IMR-90 (cell line): Measurements from ENCODE around the gene ARGLU1. TPM values are rescaled to one million over a fixed set of nuclear protein-coding genes. Genes with fewer than 3 reads are reported as not detected.
A peak's percentile ranks its signal among the peaks of the same experiment; 100 is the strongest.

ENCODE experiments used
- ATAC-seq: fragments of 200-7000 bp; cut with Tn5 transposase; 2 replicates; pipeline ENCODE4 v1.9.1; 2020; ENCODE audit warnings: low read depth, mild to moderate bottlenecking, moderate library complexity
- BruUV-seq: library from RNA; stranded (reverse); fragments of 400-500 nt; replicated peaks from 2 replicates; lab custom pipeline; 2021; lab: Mats Ljungman, UMichigan
- CTCF ChIA-PET: fragments of 300-600 bp; formaldehyde crosslinking; extraction: SDS; loops from one replicate; lab custom pipeline; 2021; ENCODE audit warnings: antibody characterized with exemption; lab: Yijun Ruan, JAX
- POLR2A ChIA-PET: fragments of 300-600 bp; sonication (Branson Sonifier 250); formaldehyde crosslinking; loops from one replicate; lab custom pipeline; 2022; ENCODE audit warnings: antibody characterized with exemption; ENCODE audit not compliant: unreplicated experiment; lab: Charles Lee
- DNase-seq: peaks from one replicate; pipeline ENCODE4 v3.0.0; 2013
- H2AFZ ChIP-seq: replicated peaks from 2 replicates; pipeline ENCODE3; 2013; ENCODE audit warnings: low read length, mild to moderate bottlenecking; ENCODE audit not compliant: poor library complexity
- H2AK5ac ChIP-seq: 2 replicates; pipeline ENCODE4 v1.6.1; 2013; ENCODE audit warnings: low read depth, low read length, inconsistent platforms
- H2AK9ac ChIP-seq: replicated peaks from 2 replicates; pipeline ENCODE3; 2013; ENCODE audit warnings: mild to moderate bottlenecking, low read depth, low read length, moderate library complexity; ENCODE audit not compliant: poor library complexity
- H2BK120ac ChIP-seq: 2 replicates; pipeline ENCODE4 v1.6.1; 2013; ENCODE audit warnings: low read depth, low read length, inconsistent platforms
- H2BK15ac ChIP-seq: 3 replicates; pipeline ENCODE4 v1.6.1; 2013; ENCODE audit warnings: low read depth, low read length, inconsistent platforms
- H2BK20ac ChIP-seq: 2 replicates; pipeline ENCODE4 v1.6.1; 2013; ENCODE audit warnings: low read depth, mild to moderate bottlenecking, inconsistent platforms, low read length, moderate library complexity
- H2BK5ac ChIP-seq: 2 replicates; pipeline ENCODE4 v1.6.1; 2013; ENCODE audit warnings: mild to moderate bottlenecking, low read depth, low read length, inconsistent platforms; ENCODE audit not compliant: poor library complexity, severe bottlenecking
- H3K14ac ChIP-seq: replicated peaks from 2 replicates; pipeline ENCODE4 v1.6.1; 2013; ENCODE audit warnings: low read depth, low read length, inconsistent platforms
- H3K18ac ChIP-seq: 2 replicates; pipeline ENCODE4 v1.6.1; 2013; ENCODE audit warnings: low read depth, low read length, control low read depth
- H3K23ac ChIP-seq: 2 replicates; pipeline ENCODE4 v1.6.1; 2013; ENCODE audit warnings: low read depth, low read length, inconsistent platforms
- H3K27ac ChIP-seq: 2 replicates; pipeline ENCODE4 v1.5.1; 2013; ENCODE audit warnings: mild to moderate bottlenecking, control low read depth, low read length; ENCODE audit not compliant: insufficient read depth
- H3K27me3 ChIP-seq: 2 replicates; pipeline ENCODE4 v1.6.1; 2013; ENCODE audit warnings: low read length; ENCODE audit not compliant: control insufficient read depth, insufficient read depth
- H3K36me3 ChIP-seq: 2 replicates; pipeline ENCODE4 v1.6.1; 2013; ENCODE audit warnings: low read length, mixed read lengths; ENCODE audit not compliant: control insufficient read depth, insufficient read depth
- H3K4ac ChIP-seq: 2 replicates; pipeline ENCODE4 v1.6.1; 2013; ENCODE audit warnings: low read depth, low read length, inconsistent platforms
- H3K4me1 ChIP-seq: 2 replicates; pipeline ENCODE4 v1.6.1; 2013; ENCODE audit warnings: low read length, mixed read lengths; ENCODE audit not compliant: control insufficient read depth, insufficient read depth
- H3K4me2 ChIP-seq: 2 replicates; pipeline ENCODE4 v1.6.1; 2013; ENCODE audit warnings: low read depth, mild to moderate bottlenecking, control low read depth, low read length, moderate library complexity
- H3K4me3 ChIP-seq: 2 replicates; pipeline ENCODE4 v1.5.1; 2013; ENCODE audit warnings: low read depth, mild to moderate bottlenecking, control low read depth, low read length, moderate library complexity; ENCODE audit not compliant: insufficient read depth
- H3K56ac ChIP-seq: 2 replicates; pipeline ENCODE4 v1.6.1; 2013; ENCODE audit warnings: low read length, inconsistent platforms; ENCODE audit not compliant: insufficient read depth; ENCODE audit errors: extremely low read depth
- H3K79me1 ChIP-seq, 2 experiments: 2 replicates each; pipeline ENCODE4 v1.6.1; 2013; ENCODE audit warnings: low read length in 2 of 2, inconsistent platforms in 1 of 2, low read depth in 1 of 2
- H3K9ac ChIP-seq: 2 replicates; pipeline ENCODE4 v1.6.1; 2013; ENCODE audit warnings: low read depth, low read length, control low read depth
- H3K9me1 ChIP-seq: 2 replicates; pipeline ENCODE4 v1.6.1; 2013; ENCODE audit warnings: low read length, inconsistent platforms; ENCODE audit not compliant: insufficient read depth
- H3K9me3 ChIP-seq: 2 replicates; pipeline ENCODE4 v1.6.1; 2013; ENCODE audit warnings: low read length; ENCODE audit not compliant: control insufficient read depth, insufficient read depth
- H4K20me1 ChIP-seq: 2 replicates; pipeline ENCODE4 v1.6.1; 2013; ENCODE audit warnings: low read length, inconsistent platforms; ENCODE audit not compliant: insufficient read depth
- H4K5ac ChIP-seq: 2 replicates; pipeline ENCODE4 v1.6.1; 2013; ENCODE audit warnings: mild to moderate bottlenecking, low read depth, low read length, control low read depth
- H4K8ac ChIP-seq, 2 experiments: 2 replicates each; pipeline ENCODE4 v1.6.1; 2013; ENCODE audit warnings: low read depth in 2 of 2, low read length in 2 of 2, control low read depth in 1 of 2, inconsistent platforms in 1 of 2
- H4K91ac ChIP-seq: 2 replicates; pipeline ENCODE4 v1.6.1; 2013; ENCODE audit warnings: low read depth, low read length, inconsistent platforms; ENCODE audit not compliant: insufficient read depth
- BHLHE40 ChIP-seq: fragments of 150-350 bp; IDR thresholded peaks from 2 replicates; pipeline ENCODE4 v1.6.1; 2016; ENCODE audit warnings: mild to moderate bottlenecking, low read depth, low read length
- CEBPB ChIP-seq: IDR thresholded peaks from 2 replicates; pipeline ENCODE4 v1.6.1; 2012; ENCODE audit warnings: low read depth, low read length, improper control_type of control experiment
- CHD1 ChIP-seq: IDR thresholded peaks from 2 replicates; pipeline ENCODE4 v1.6.1; 2012; ENCODE audit warnings: low read depth, low read length, improper control_type of control experiment
- FOS ChIP-seq: fragments of 150-350 bp; IDR thresholded peaks from 2 replicates; pipeline ENCODE4 v1.6.1; 2016; ENCODE audit warnings: low read depth, low read length
- MAFK ChIP-seq: IDR thresholded peaks from 2 replicates; pipeline ENCODE4 v1.6.1; 2012; ENCODE audit warnings: low read depth, low read length, improper control_type of control experiment
- MAZ ChIP-seq: IDR thresholded peaks from 2 replicates; pipeline ENCODE4 v1.6.1; 2012; ENCODE audit warnings: low read depth, mild to moderate bottlenecking, low read length, improper control_type of control experiment, moderate library complexity, borderline replicate concordance
- MXI1 ChIP-seq: IDR thresholded peaks from 2 replicates; pipeline ENCODE4 v1.6.1; 2012; ENCODE audit warnings: low read depth, mild to moderate bottlenecking, low read length, moderate library complexity, borderline replicate concordance
- NFE2L2 ChIP-seq: fragments of 150-350 bp; IDR thresholded peaks from 2 replicates; pipeline ENCODE4 v1.6.1; 2016; ENCODE audit warnings: low read depth, mild to moderate bottlenecking, low read length
- POLR2A ChIP-seq: IDR thresholded peaks from 2 replicates; pipeline ENCODE4 v1.6.1; 2012; ENCODE audit warnings: mild to moderate bottlenecking, low read depth, low read length
- RAD21 ChIP-seq: IDR thresholded peaks from 2 replicates; pipeline ENCODE4 v1.6.1; 2012; ENCODE audit warnings: low read length, improper control_type of control experiment
- RCOR1 ChIP-seq: IDR thresholded peaks from 2 replicates; pipeline ENCODE4 v1.6.1; 2012; ENCODE audit warnings: mild to moderate bottlenecking, low read length, improper control_type of control experiment; ENCODE audit not compliant: insufficient replicate concordance
- RFX5 ChIP-seq: IDR thresholded peaks from 2 replicates; pipeline ENCODE4 v1.8.0; 2012; ENCODE audit warnings: low read depth, mild to moderate bottlenecking, low read length, moderate library complexity
- SMC3 ChIP-seq: fragments of 150-350 bp; IDR thresholded peaks from 2 replicates; pipeline ENCODE4 v1.6.1; 2016; ENCODE audit warnings: low read depth, mild to moderate bottlenecking, antibody characterized with exemption, low read length, moderate library complexity
- dilution Hi-C: fragments of 300-500 bp; cut with HindIII; formaldehyde crosslinking; loops from one replicate; pipeline ENCODE4 v1.14.3; 2018; ENCODE audit warnings: low sequenced_read_pairs; ENCODE audit not compliant: unreplicated experiment
- in situ Hi-C: fragments of 300-500 bp; cut with MboI; formaldehyde crosslinking; loops from 3 replicates; pipeline ENCODE4 v1.14.3; 2019; ENCODE audit warnings: low sequenced_read_pairs, inconsistent platforms, mixed read lengths
- intact Hi-C: fragments of 100-400 bp; cut with micrococcal nuclease; formaldehyde crosslinking; loops from 2 replicates; pipeline ENCODE4 v1.10.0; 2022
- polyA plus RNA-seq, 3 experiments: library from polyadenylated mRNA; depleted of rRNA; stranded (reverse); fragments of >200 nt; gene quantifications; 2 replicates each; pipeline ENCODE4 v1.2.3, GENCODE V29; 2012; ENCODE audit warnings: low replicate concordance in 1 of 3
- total RNA-seq: library from RNA; depleted of rRNA; stranded (reverse); fragments of >200 nt; gene quantifications from 2 replicates; pipeline ENCODE4 v1.2.3, GENCODE V29; 2012
- TF ChIP-seq, protein P1 (sequence below): fragments of 150-350 bp; IDR thresholded peaks from 2 replicates; pipeline ENCODE4 v1.6.1; 2017; ENCODE audit warnings: mild to moderate bottlenecking, antibody characterized with exemption, low read length, low read depth
- TF ChIP-seq, protein P2 (sequence below): conservative IDR thresholded peaks from 2 replicates; pipeline ENCODE4 v1.5.1; 2012; ENCODE audit warnings: mild to moderate bottlenecking, low read depth, low read length, improper control_type of control experiment
- TF ChIP-seq, protein P3 (sequence below): fragments of 150-350 bp; IDR thresholded peaks from 2 replicates; pipeline ENCODE4 v1.6.1; 2016; ENCODE audit warnings: low read depth, mild to moderate bottlenecking, low read length, moderate library complexity, borderline replicate concordance

Gene ARGLU1
- total and polyA plus RNA-seq, 2 of the 4 experiments (the other 2 are of a cell fraction), result 11.1 to 51.4 TPM

DNA sequence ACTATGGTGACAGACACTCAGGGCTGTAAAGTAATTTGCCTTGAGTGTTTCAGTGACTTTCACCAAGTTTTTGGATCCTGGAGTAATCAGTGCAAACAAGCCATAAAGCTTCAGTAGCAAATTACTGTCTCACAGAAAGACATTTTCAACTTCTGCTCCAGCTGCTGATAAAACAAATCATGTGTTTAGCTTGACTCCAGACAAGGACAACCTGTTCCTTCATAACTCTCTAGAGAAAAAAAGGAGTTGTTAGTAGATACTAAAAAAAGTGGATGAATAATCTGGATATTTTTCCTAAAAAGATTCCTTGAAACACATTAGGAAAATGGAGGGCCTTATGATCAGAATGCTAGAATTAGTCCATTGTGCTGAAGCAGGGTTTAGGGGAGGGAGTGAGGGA is 9.4 kb downstream of the ARGLU1 start:
- Histone ChIP-seq H4K5ac (no peak overlapping the region), H4K91ac (no peak overlapping the region), H3K4me3 (no peak overlapping the region), H3K9ac (no peak overlapping the region), H2BK120ac (no peak overlapping the region), H3K18ac (no peak overlapping the region), H4K8ac (no peak overlapping the region), H2AFZ (no peak overlapping the region), H2BK20ac (no peak overlapping the region), H3K9me3 (no peaks in the 10 kb centered on the region), H2BK5ac (no peak overlapping the region), H3K27ac (no peak overlapping the region), H3K14ac (no peak overlapping the region), H2AK5ac (no peak overlapping the region), H3K4me2 (no peak overlapping the region), H3K56ac (no peak overlapping the region), H3K79me1 (peaks cover 6 to 43% of the 10 kb centered on the region in 2 experiments; a peak in 3 of 4 replicates), H4K20me1 (peaks cover 63% of the 10 kb centered on the region), H3K4me1 (peaks cover 11% of the 10 kb centered on the region), H3K23ac (no peak overlapping the region), H2AK9ac (no peak overlapping the region), H3K27me3 (no peaks in the 10 kb centered on the region), H2BK15ac (no peak overlapping the region), H3K36me3 (peaks cover 25% of the 10 kb centered on the region), H3K4ac (no peak overlapping the region), H3K9me1 (peaks cover 14% of the 10 kb centered on the region)
- dilution Hi-C loops (no loop called here), intact Hi-C loops (no loop called here), in situ Hi-C loops (loop anchor here (10.0 kb wide), 1 partner anchor 566 kb away; no protein-coding TSS in a partner anchor)
- TF ChIP-seq FOS (no peak), POLR2A (no peak), MAFK (no peak), NFE2L2 (no peak), CHD1 (no peak), MAZ (no peak), CEBPB (no peak), RFX5 (no peak), RAD21 (no peak), SMC3 (no peak), BHLHE40 (no peak), MXI1 (no peak), RCOR1 (no peak)
- TF ChIP-seq, protein P1, sequence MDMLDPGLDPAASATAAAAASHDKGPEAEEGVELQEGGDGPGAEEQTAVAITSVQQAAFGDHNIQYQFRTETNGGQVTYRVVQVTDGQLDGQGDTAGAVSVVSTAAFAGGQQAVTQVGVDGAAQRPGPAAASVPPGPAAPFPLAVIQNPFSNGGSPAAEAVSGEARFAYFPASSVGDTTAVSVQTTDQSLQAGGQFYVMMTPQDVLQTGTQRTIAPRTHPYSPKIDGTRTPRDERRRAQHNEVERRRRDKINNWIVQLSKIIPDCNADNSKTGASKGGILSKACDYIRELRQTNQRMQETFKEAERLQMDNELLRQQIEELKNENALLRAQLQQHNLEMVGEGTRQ, result no peak
- TF ChIP-seq, protein P2, sequence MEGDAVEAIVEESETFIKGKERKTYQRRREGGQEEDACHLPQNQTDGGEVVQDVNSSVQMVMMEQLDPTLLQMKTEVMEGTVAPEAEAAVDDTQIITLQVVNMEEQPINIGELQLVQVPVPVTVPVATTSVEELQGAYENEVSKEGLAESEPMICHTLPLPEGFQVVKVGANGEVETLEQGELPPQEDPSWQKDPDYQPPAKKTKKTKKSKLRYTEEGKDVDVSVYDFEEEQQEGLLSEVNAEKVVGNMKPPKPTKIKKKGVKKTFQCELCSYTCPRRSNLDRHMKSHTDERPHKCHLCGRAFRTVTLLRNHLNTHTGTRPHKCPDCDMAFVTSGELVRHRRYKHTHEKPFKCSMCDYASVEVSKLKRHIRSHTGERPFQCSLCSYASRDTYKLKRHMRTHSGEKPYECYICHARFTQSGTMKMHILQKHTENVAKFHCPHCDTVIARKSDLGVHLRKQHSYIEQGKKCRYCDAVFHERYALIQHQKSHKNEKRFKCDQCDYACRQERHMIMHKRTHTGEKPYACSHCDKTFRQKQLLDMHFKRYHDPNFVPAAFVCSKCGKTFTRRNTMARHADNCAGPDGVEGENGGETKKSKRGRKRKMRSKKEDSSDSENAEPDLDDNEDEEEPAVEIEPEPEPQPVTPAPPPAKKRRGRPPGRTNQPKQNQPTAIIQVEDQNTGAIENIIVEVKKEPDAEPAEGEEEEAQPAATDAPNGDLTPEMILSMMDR, result no peak
- TF ChIP-seq, protein P3, sequence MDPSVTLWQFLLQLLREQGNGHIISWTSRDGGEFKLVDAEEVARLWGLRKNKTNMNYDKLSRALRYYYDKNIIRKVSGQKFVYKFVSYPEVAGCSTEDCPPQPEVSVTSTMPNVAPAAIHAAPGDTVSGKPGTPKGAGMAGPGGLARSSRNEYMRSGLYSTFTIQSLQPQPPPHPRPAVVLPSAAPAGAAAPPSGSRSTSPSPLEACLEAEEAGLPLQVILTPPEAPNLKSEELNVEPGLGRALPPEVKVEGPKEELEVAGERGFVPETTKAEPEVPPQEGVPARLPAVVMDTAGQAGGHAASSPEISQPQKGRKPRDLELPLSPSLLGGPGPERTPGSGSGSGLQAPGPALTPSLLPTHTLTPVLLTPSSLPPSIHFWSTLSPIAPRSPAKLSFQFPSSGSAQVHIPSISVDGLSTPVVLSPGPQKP, result no peak
- no peak for ATAC-seq
- DNase-seq, result no peak
- ChIA-PET POLR2A (no interaction called here), CTCF (no interaction called here)
- TSS peak; percentile 49 for BruUV-seq
